H9 (cell line): ENCODE data around the gene PPWD1. TPM values are rescaled to one million over a fixed set of nuclear protein-coding genes. Genes with fewer than 3 reads are reported as not detected.

Experiments used
- DNase-seq: peaks from one replicate; pipeline ENCODE4 v3.0.0-alpha.2; 2017
- H2AFZ ChIP-seq: one replicate; pipeline ENCODE4 v1.6.1; 2013; ENCODE audit warnings: mild to moderate bottlenecking, low read length, control low read depth, moderate library complexity
- H2AK5ac ChIP-seq: 2 replicates; pipeline ENCODE4 v1.6.1; 2013; ENCODE audit warnings: low read length, control low read depth, mixed read lengths; ENCODE audit not compliant: insufficient read length
- H2BK120ac ChIP-seq: one replicate; pipeline ENCODE4 v1.6.1; 2013; ENCODE audit warnings: low read depth, mild to moderate bottlenecking, low read length, control low read depth, inconsistent platforms; ENCODE audit not compliant: poor library complexity, severe bottlenecking
- H2BK12ac ChIP-seq: 2 replicates; pipeline ENCODE4 v1.6.1; 2013; ENCODE audit warnings: low read length, control low read depth, mixed read lengths, low read depth; ENCODE audit not compliant: insufficient read length
- H2BK15ac ChIP-seq: 2 replicates; pipeline ENCODE4 v1.6.1; 2013; ENCODE audit warnings: low read depth, low read length, control low read depth
- H2BK20ac ChIP-seq: one replicate; pipeline ENCODE4 v1.6.1; 2013; ENCODE audit warnings: low read depth, mild to moderate bottlenecking, low read length, control low read depth, inconsistent platforms; ENCODE audit not compliant: poor library complexity, severe bottlenecking
- H2BK5ac ChIP-seq: 2 replicates; pipeline ENCODE4 v1.6.1; 2013; ENCODE audit warnings: low read length, control low read depth, mixed read lengths; ENCODE audit not compliant: insufficient read length
- H3K14ac ChIP-seq: 2 replicates; pipeline ENCODE4 v1.6.1; 2013; ENCODE audit warnings: low read length, control low read depth; ENCODE audit not compliant: insufficient read depth
- H3K18ac ChIP-seq: 2 replicates; pipeline ENCODE4 v1.6.1; 2013; ENCODE audit warnings: low read depth, mild to moderate bottlenecking, mixed read lengths, low read length, control low read depth; ENCODE audit not compliant: insufficient read length
- H3K23ac ChIP-seq: 2 replicates; pipeline ENCODE4 v1.6.1; 2013; ENCODE audit warnings: low read length, control low read depth, mixed read lengths, low read depth; ENCODE audit not compliant: insufficient read length
- H3K23me2 ChIP-seq: 2 replicates; pipeline ENCODE4 v1.6.1; 2013; ENCODE audit warnings: low read depth, mild to moderate bottlenecking, mixed read lengths, low read length, control low read depth; ENCODE audit not compliant: insufficient read length, poor library complexity, severe bottlenecking
- H3K27ac ChIP-seq: 2 replicates; pipeline ENCODE4 v1.5.1; 2013; ENCODE audit warnings: low read length, control low read depth, mixed read lengths, low read depth; ENCODE audit not compliant: insufficient read length
- H3K27me3 ChIP-seq: 2 replicates; pipeline ENCODE4 v1.6.1; 2013; ENCODE audit warnings: low read length, control low read depth, inconsistent platforms; ENCODE audit not compliant: insufficient read depth
- H3K4ac ChIP-seq: 2 replicates; pipeline ENCODE4 v1.6.1; 2013; ENCODE audit warnings: low read depth, mild to moderate bottlenecking, control low read depth, inconsistent platforms, low read length, moderate library complexity
- H3K4me1 ChIP-seq: 2 replicates; pipeline ENCODE4 v1.6.1; 2013; ENCODE audit warnings: low read length, control low read depth, inconsistent platforms; ENCODE audit not compliant: insufficient read depth
- H3K4me2 ChIP-seq: 2 replicates; pipeline ENCODE4 v1.6.1; 2013; ENCODE audit warnings: low read length, control low read depth, mixed read lengths; ENCODE audit not compliant: insufficient read length, insufficient read depth
- H3K56ac ChIP-seq: 2 replicates; pipeline ENCODE4 v1.6.1; 2013; ENCODE audit warnings: low read depth, mild to moderate bottlenecking, mixed read lengths, low read length, control low read depth; ENCODE audit not compliant: insufficient read length
- H3K79me1 ChIP-seq: 2 replicates; pipeline ENCODE4 v1.6.1; 2013; ENCODE audit warnings: low read depth, mild to moderate bottlenecking, moderate library complexity, low read length, control low read depth, inconsistent platforms; ENCODE audit not compliant: insufficient read depth, poor library complexity, severe bottlenecking
- H3K79me2 ChIP-seq: 2 replicates; pipeline ENCODE4 v1.6.1; 2013; ENCODE audit warnings: low read length, control low read depth, inconsistent platforms; ENCODE audit not compliant: insufficient read depth
- H3K9ac ChIP-seq: 2 replicates; pipeline ENCODE4 v1.6.1; 2013; ENCODE audit warnings: low read length, control low read depth, mixed read lengths; ENCODE audit not compliant: insufficient read length; ENCODE audit errors: extremely low read depth
- H3K9me3 ChIP-seq: one replicate; pipeline ENCODE4 v1.6.1; 2013; ENCODE audit warnings: low read depth, low read length, inconsistent platforms; ENCODE audit not compliant: control insufficient read depth
- H3T11ph ChIP-seq: one replicate; pipeline ENCODE4 v1.6.1; 2013; ENCODE audit warnings: mild to moderate bottlenecking, low read length, control low read depth, inconsistent platforms
- H4K20me1 ChIP-seq: one replicate; pipeline ENCODE4 v1.6.1; 2013; ENCODE audit not compliant: control insufficient read depth, insufficient read length, insufficient read depth
- H4K5ac ChIP-seq: 2 replicates; pipeline ENCODE4 v1.6.1; 2013; ENCODE audit warnings: low read depth, mild to moderate bottlenecking, mixed read lengths, low read length, control low read depth; ENCODE audit not compliant: insufficient read length
- H4K8ac ChIP-seq: replicated peaks from 2 replicates; pipeline ENCODE4 v1.6.1; 2013; ENCODE audit warnings: low read length, control low read depth, mixed read lengths, low read depth; ENCODE audit not compliant: insufficient read length
- H4K91ac ChIP-seq: 2 replicates; pipeline ENCODE4 v1.6.1; 2013; ENCODE audit warnings: low read depth, mild to moderate bottlenecking, moderate library complexity, mixed read lengths, low read length, control low read depth; ENCODE audit not compliant: insufficient read length
- H3K27ac Mint-ChIP-seq, 3 experiments: 2 replicates in 2 of 3; 3 replicates in 1 of 3; pipeline ENCODE4 v1.8.0; 2020 to 2021; ENCODE audit warnings: mixed read lengths in 3 of 3, mild to moderate bottlenecking in 1 of 3, moderate library complexity in 1 of 3
- H3K27me3 Mint-ChIP-seq: 2 replicates; pipeline ENCODE4 v1.8.0; 2021; ENCODE audit warnings: low read depth, mild to moderate bottlenecking, moderate library complexity, mixed read lengths
- H3K36me3 Mint-ChIP-seq, 3 experiments: 2 replicates in 2 of 3; 3 replicates in 1 of 3; pipeline ENCODE4 v1.8.0; 2020 to 2021; ENCODE audit warnings: low read depth in 3 of 3, mixed read lengths in 3 of 3; ENCODE audit not compliant: insufficient read depth in 1 of 3
- H3K4me1 Mint-ChIP-seq, 2 experiments: 2 replicates each; pipeline ENCODE4 v1.8.0; 2020; ENCODE audit warnings: mixed read lengths in 2 of 2
- H3K4me3 Mint-ChIP-seq, 2 experiments: 2 replicates in 1 of 2; 3 replicates in 1 of 2; pipeline ENCODE4 v1.8.0; 2020 to 2021; ENCODE audit warnings: mild to moderate bottlenecking in 2 of 2, mixed read lengths in 2 of 2, moderate library complexity in 1 of 2
- H3K9me3 Mint-ChIP-seq, 2 experiments: 2 replicates in 1 of 2; 3 replicates in 1 of 2; pipeline ENCODE4 v1.8.0; 2020; ENCODE audit warnings: mild to moderate bottlenecking in 2 of 2, mixed read lengths in 2 of 2, moderate library complexity in 1 of 2
- WGBS: extraction: QIAGEN DNeasy Blood & Tissue Kit; methylation state at CpG from one replicate; pipeline ENCODE4 v1.1.7; 2013; ENCODE audit warnings: missing lambda C conversion rate, low lambda C conversion rate, mixed read lengths; ENCODE audit not compliant: insufficient read length; ENCODE audit errors: extremely low coverage; 5-methylcytosine and 5-hydroxymethylcytosine counted together
- total RNA-seq: library from RNA; stranded (reverse); gene quantifications from 2 replicates; pipeline ENCODE4 v1.2.1, GENCODE V29; 2021
- TF ChIP-seq, protein P1 (sequence below): fragments of 200-600 bp; sonication (generic); conservative IDR thresholded peaks from 3 replicates; pipeline ENCODE4 v1.8.0; 2021; ENCODE audit warnings: antibody characterized with exemption, mild to moderate bottlenecking

Gene PPWD1
- total RNA-seq, 1 experiment from 2014 or later: 43.2 TPM

DNA sequence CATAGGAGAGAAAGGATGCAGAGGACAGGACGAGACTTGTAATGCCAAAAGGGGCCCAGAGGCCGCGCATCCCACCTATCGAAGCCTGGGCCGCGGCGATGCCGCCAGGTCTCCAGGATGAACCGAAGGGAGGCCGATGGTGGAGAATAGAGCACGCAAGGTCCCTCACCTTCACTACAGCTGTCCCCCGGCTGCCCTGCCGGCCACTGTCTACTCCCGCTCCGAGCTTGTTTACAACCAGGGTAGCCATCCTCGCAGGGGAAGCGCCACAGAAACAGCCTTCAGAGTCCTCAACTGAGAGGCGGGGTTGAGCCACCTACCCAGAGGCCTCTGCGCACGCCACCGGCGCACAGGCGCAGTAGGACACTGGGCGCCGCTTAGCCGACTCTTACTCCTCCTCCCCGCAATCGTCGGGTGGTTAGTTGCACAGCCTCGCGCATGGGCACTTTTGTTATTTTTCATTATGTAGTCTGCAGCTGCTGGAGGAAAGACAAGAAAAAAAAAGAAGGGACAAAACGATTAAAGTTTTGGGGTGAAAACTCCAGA lies 61.0 kb downstream of the PPWD1 start, which contains the start of gene TRIM23:
TRIM23 (minus strand) TSS at position 309 of the 546 bp plus-strand sequence; CDS start at position 250, 59 bp downstream.
- no peak within 1 kb of the TSS for H2BK120ac ChIP-seq
- H4K20me1 ChIP-seq: no peaks in the 10 kb centered on the region
- Mint-ChIP-seq H3K36me3 (no peaks in the 10 kb centered on the region), H3K4me3 (peak within 1 kb of the TSS; percentile 95), H3K27ac (peak within 1 kb of the TSS; percentile 97 to 99 (median 97)), H3K4me1 (peaks cover 11 to 12% of the 10 kb centered on the region in 2 experiments), H3K9me3 (no peaks in the 10 kb centered on the region), H3K27me3 (no peaks in the 10 kb centered on the region)
- H3K79me2 ChIP-seq: peaks cover 5% of the 10 kb centered on the region; the same call in 1 of the 2 replicates
- H2AK5ac ChIP-seq: no peak within 1 kb of the TSS
- no peaks in the 10 kb centered on the region for H3K79me1 ChIP-seq
- H3T11ph ChIP-seq: no peak within 1 kb of the TSS
- no peak within 1 kb of the TSS for H3K23ac ChIP-seq
- H3K14ac ChIP-seq: no peak within 1 kb of the TSS; the same call in 1 of the 2 replicates
- H4K5ac ChIP-seq: peak within 1 kb of the TSS; percentile 44
- H2BK20ac ChIP-seq: no peak within 1 kb of the TSS
- H3K27me3 ChIP-seq: no peaks in the 10 kb centered on the region
- no peak within 1 kb of the TSS for H3K56ac ChIP-seq
- no peaks in the 10 kb centered on the region for H3K4me1 ChIP-seq
- no peak within 1 kb of the TSS for H4K8ac ChIP-seq
- H3K18ac ChIP-seq: peak within 1 kb of the TSS; percentile 77
- H2AFZ ChIP-seq: peak within 1 kb of the TSS; percentile 93
- TF ChIP-seq, protein P1, sequence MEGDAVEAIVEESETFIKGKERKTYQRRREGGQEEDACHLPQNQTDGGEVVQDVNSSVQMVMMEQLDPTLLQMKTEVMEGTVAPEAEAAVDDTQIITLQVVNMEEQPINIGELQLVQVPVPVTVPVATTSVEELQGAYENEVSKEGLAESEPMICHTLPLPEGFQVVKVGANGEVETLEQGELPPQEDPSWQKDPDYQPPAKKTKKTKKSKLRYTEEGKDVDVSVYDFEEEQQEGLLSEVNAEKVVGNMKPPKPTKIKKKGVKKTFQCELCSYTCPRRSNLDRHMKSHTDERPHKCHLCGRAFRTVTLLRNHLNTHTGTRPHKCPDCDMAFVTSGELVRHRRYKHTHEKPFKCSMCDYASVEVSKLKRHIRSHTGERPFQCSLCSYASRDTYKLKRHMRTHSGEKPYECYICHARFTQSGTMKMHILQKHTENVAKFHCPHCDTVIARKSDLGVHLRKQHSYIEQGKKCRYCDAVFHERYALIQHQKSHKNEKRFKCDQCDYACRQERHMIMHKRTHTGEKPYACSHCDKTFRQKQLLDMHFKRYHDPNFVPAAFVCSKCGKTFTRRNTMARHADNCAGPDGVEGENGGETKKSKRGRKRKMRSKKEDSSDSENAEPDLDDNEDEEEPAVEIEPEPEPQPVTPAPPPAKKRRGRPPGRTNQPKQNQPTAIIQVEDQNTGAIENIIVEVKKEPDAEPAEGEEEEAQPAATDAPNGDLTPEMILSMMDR: peak; percentile 34; the same call in 1 of the 3 replicates
- peak within 1 kb of the TSS; percentile 71 for H3K27ac ChIP-seq
- no peaks in the 10 kb centered on the region for H3K23me2 ChIP-seq
- H3K9me3 ChIP-seq: no peaks in the 10 kb centered on the region
- peak within 1 kb of the TSS; percentile 58 for H2BK5ac ChIP-seq
- no peak within 1 kb of the TSS for H2BK15ac ChIP-seq
- H2BK12ac ChIP-seq: no peak within 1 kb of the TSS
- H3K4me2 ChIP-seq: peak within 1 kb of the TSS; percentile 99
- no peak within 1 kb of the TSS for H3K4ac ChIP-seq
- no peak within 1 kb of the TSS for H4K91ac ChIP-seq
- WGBS: no CpG with 5 or more reads among the region's 32 CpGs
- peak; percentile 93 for DNase-seq
- H3K9ac ChIP-seq: peak within 1 kb of the TSS; percentile 94
